ENCODE results near the gene ZBTB37. TPM values are rescaled to one million over a fixed set of nuclear protein-coding genes. Genes with fewer than 3 reads are reported as not detected.
"Not testable (repeated sequence)": the region's sequence is repeated elsewhere in the genome, so short reads cannot be mapped to it uniquely, and the experiment has no call there.

ZBTB37 gene
- total RNA-seq, 2 donors from 2014 or later, result 8.8 to 14.3 TPM

- no peaks in the 10 kb centered on the region for H3K27me3 ChIP-seq (replicated peaks; ENCODE audit: insufficient read depth)
- no peaks in the 10 kb centered on the region for H3K9me3 ChIP-seq
- no peak overlapping the region for H3K27ac ChIP-seq
- TF ChIP-seq, protein P1, sequence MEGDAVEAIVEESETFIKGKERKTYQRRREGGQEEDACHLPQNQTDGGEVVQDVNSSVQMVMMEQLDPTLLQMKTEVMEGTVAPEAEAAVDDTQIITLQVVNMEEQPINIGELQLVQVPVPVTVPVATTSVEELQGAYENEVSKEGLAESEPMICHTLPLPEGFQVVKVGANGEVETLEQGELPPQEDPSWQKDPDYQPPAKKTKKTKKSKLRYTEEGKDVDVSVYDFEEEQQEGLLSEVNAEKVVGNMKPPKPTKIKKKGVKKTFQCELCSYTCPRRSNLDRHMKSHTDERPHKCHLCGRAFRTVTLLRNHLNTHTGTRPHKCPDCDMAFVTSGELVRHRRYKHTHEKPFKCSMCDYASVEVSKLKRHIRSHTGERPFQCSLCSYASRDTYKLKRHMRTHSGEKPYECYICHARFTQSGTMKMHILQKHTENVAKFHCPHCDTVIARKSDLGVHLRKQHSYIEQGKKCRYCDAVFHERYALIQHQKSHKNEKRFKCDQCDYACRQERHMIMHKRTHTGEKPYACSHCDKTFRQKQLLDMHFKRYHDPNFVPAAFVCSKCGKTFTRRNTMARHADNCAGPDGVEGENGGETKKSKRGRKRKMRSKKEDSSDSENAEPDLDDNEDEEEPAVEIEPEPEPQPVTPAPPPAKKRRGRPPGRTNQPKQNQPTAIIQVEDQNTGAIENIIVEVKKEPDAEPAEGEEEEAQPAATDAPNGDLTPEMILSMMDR (IDR thresholded peaks at IDR 0.05), result no peak
- H3K4me3 ChIP-seq, result no peak overlapping the region
- no peaks in the 10 kb centered on the region for H3K36me3 ChIP-seq
- no peaks in the 10 kb centered on the region for H3K4me1 ChIP-seq (ENCODE audit: control insufficient read depth in 1 of 2, low read depth in 2 of 2)
- DNase-seq (ENCODE audit: low spot score) (no peak), ATAC-seq (ENCODE audit: insufficient number of reproducible peaks, low FRiP score, low read depth) (no peak)
Measured at GRCh38 chr1:173856014-173856413, 12.2 kb upstream of the ZBTB37 start.

DNA sequence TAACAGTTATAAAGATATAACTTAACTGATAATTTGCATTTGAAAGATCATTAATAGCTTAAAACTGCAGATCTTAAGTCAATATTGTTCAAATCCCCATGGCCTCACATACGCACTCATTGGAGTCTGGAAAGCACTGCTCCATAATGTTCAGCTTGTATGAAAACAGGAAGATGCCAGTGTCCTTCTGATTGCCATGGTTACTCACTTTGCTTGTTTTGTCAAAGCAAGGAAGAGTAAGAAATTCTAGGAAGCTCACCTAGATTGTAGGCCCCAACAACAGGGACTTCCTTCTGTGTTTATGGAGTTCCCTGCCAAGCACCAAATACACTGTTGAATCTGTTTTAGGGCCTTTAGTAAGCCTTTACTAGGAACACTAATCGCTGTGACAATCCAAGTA is 11.3 kb upstream of the ZBTB37 start:
- H3K4me3 ChIP-seq, result no peak overlapping the region
- peaks cover 2% of the 10 kb centered on the region for H3K36me3 ChIP-seq
- H3K9me3 ChIP-seq, result no peaks in the 10 kb centered on the region
- H3K27me3 ChIP-seq (replicated peaks; ENCODE audit: insufficient read depth), result no peaks in the 10 kb centered on the region
- H3K27ac ChIP-seq, result no peak overlapping the region
- no peaks in the 10 kb centered on the region for H3K4me1 ChIP-seq (ENCODE audit: control insufficient read depth in 1 of 2, low read depth in 2 of 2)
- DNase-seq (ENCODE audit: low spot score), result no peak
- TF ChIP-seq, protein P1 (IDR thresholded peaks at IDR 0.05), result no peak
- no peak for ATAC-seq (ENCODE audit: insufficient number of reproducible peaks, low FRiP score, low read depth)

GRCh38 chr1:173857363-173857917 is 10.7 kb upstream of the ZBTB37 start:
- ATAC-seq (ENCODE audit: insufficient number of reproducible peaks, low FRiP score, low read depth), result no peak
- H3K27me3 ChIP-seq (replicated peaks; ENCODE audit: insufficient read depth), result no peaks in the 10 kb centered on the region
- TF ChIP-seq, protein P1 (IDR thresholded peaks at IDR 0.05), result no peak
- H3K4me3 ChIP-seq, result no peak overlapping the region
- no peak overlapping the region for H3K27ac ChIP-seq
- no peaks in the 10 kb centered on the region for H3K9me3 ChIP-seq
- peaks cover 4% of the 10 kb centered on the region for H3K36me3 ChIP-seq
- no peaks in the 10 kb centered on the region for H3K4me1 ChIP-seq (ENCODE audit: control insufficient read depth in 1 of 2, low read depth in 2 of 2)
- no peak for DNase-seq (ENCODE audit: low spot score)

- H3K36me3 ChIP-seq, result peaks cover 19% of the 10 kb centered on the region
- H3K27me3 ChIP-seq (replicated peaks; ENCODE audit: insufficient read depth); H3K9me3 ChIP-seq; ATAC-seq (ENCODE audit: insufficient number of reproducible peaks, low FRiP score, low read depth); H3K4me1 ChIP-seq (ENCODE audit: control insufficient read depth in 1 of 2, low read depth in 2 of 2); DNase-seq (ENCODE audit: low spot score); H3K27ac ChIP-seq; H3K4me3 ChIP-seq: not testable (repeated sequence)
Measured at GRCh38 chr1:173859547-173859946, 8.6 kb upstream of the ZBTB37 start.

DNA sequence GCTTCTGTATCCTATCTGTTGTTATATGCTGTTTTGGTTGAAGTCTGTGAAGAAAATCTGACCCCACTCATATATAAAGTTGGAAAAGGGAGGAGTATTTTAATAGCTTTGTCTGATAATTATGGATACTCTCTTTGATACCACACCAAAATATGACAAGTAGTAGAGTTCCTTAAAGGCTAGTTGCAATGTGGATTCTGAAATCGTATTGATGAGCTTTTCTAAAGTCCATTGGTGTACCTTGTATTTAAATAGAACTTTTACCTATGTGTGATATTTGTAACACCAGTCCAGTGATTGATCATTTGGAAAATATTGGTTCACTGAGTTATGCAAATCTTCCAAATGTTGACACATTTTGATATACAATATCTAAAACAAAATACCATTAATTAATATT is 8.1 kb upstream of the ZBTB37 start:
- peaks cover 0 to under 1% of the 10 kb centered on the region in 2 donors for H3K4me1 ChIP-seq (ENCODE audit: control insufficient read depth in 1 of 2, low read depth in 2 of 2)
- DNase-seq (ENCODE audit: low spot score) (no peak), ATAC-seq (ENCODE audit: insufficient number of reproducible peaks, low FRiP score, low read depth) (no peak)
- peaks cover 24% of the 10 kb centered on the region for H3K36me3 ChIP-seq
- no peaks in the 10 kb centered on the region for H3K9me3 ChIP-seq
- TF ChIP-seq, protein P1 (IDR thresholded peaks at IDR 0.05), result no peak
- H3K27ac ChIP-seq, result no peak overlapping the region
- no peaks in the 10 kb centered on the region for H3K27me3 ChIP-seq (replicated peaks; ENCODE audit: insufficient read depth)
- no peak overlapping the region for H3K4me3 ChIP-seq

DNA sequence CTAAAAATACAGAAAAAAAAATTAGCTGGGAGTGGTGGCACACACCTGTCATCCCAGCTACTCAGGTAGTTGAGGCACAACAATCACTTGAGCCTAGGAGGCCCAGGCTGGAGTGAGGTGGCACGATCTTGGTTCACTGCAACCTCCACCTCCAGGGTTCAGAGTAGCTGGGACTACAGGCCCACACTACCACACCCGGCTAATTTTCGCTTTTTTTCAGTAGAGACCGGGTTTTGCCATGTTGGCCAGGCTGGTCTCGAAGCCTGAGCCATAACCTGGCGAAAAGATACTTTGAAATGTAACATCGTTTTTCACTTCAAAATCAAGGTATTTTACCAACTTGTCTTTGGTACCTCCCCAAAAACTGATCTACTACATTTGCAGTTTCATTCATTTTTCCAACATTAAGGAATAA is 6.4 kb upstream of the ZBTB37 start:
- Histone ChIP-seq H3K9me3 (no peaks in the 10 kb centered on the region), H3K27ac (no peak overlapping the region), H3K4me3 (no peak overlapping the region), H3K4me1 (ENCODE audit: control insufficient read depth in 1 of 2, low read depth in 2 of 2) (peaks cover 9 to 17% of the 10 kb centered on the region in 2 donors), H3K27me3 (replicated peaks; ENCODE audit: insufficient read depth) (no peaks in the 10 kb centered on the region), H3K36me3 (peaks cover 27% of the 10 kb centered on the region)
- TF ChIP-seq, protein P1 (IDR thresholded peaks at IDR 0.05), result no peak
- DNase-seq (ENCODE audit: low spot score) (no peak), ATAC-seq (ENCODE audit: insufficient number of reproducible peaks, low FRiP score, low read depth) (no peak)

DNA sequence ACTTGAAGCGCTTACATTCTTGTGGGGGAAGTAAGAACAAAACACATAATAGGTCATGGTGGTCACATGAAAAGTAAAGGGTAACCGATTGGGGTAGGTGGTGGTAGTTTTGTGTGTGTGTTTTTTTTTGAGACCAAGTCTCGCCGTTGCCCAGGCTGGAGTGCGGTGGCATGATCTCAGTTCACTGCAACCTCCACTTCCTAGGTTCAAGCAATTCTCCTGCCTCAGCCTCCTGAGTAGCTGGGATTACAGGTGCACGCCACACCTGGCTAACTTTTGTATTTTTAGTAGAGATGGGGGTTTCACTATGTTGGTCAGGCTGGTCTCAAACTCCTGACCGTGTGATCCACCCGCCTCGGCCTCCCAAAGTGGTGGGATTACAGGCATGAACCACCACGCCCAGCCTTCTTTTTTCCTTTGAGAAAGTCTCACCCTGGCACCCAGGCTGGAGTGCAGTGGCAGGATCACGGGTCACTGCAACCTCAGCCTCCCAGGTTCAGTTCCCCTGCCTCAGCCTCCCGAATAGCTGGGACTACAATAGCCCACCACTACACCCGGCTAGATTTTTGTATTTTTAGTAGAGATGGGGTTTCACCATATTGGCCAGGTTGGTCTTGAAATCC is 5.9 kb upstream of the ZBTB37 start:
- H3K27ac ChIP-seq; DNase-seq (ENCODE audit: low spot score); H3K4me3 ChIP-seq; H3K27me3 ChIP-seq (replicated peaks; ENCODE audit: insufficient read depth); ATAC-seq (ENCODE audit: insufficient number of reproducible peaks, low FRiP score, low read depth); H3K9me3 ChIP-seq: not testable (repeated sequence)
- H3K4me1 ChIP-seq (ENCODE audit: control insufficient read depth in 1 of 2, low read depth in 2 of 2), result peaks cover 11 to 22% of the 10 kb centered on the region in 2 donors
- peaks cover 27% of the 10 kb centered on the region for H3K36me3 ChIP-seq

Measured in thoracic aorta (tissue), 2 donors.